BLaER1 treated with 17β-estradiol and CSF1 and Interleukin-3, amounts not matched to agents 10 nM and 100 nM (cell line): ENCODE results near the gene CXorf65.

Source experiments
- H3K27ac ChIP-seq, 11 experiments: shearing (Covaris generic); formaldehyde crosslinking; 2 replicates each; pipeline ENCODE4 v1.8.1; 2022
- H3K27me3 ChIP-seq, 11 experiments: shearing (Covaris generic); formaldehyde crosslinking; 2 replicates each; pipeline ENCODE4 v1.8.1; 2022
- H3K36me3 ChIP-seq, 11 experiments: shearing (Covaris generic); formaldehyde crosslinking; 2 replicates each; pipeline ENCODE4 v1.8.1; 2022
- H3K4me1 ChIP-seq, 10 experiments: shearing (Covaris generic); formaldehyde crosslinking; 2 replicates each; pipeline ENCODE4 v1.8.1; 2022
- H3K4me2 ChIP-seq, 11 experiments: shearing (Covaris generic); formaldehyde crosslinking; 2 replicates each; pipeline ENCODE4 v1.8.1; 2022
- H3K4me3 ChIP-seq, 10 experiments: shearing (Covaris generic); formaldehyde crosslinking; 2 replicates each; pipeline ENCODE4 v1.8.1; 2022
- H3K9ac ChIP-seq, 11 experiments: shearing (Covaris generic); formaldehyde crosslinking; 2 replicates each; pipeline ENCODE4 v1.8.1; 2022
- H3K9me3 ChIP-seq, 11 experiments: shearing (Covaris generic); formaldehyde crosslinking; replicated peaks in 1 of 11; 2 replicates each; pipeline ENCODE4 v1.8.1; 2022
- H4K20me1 ChIP-seq, 11 experiments: shearing (Covaris generic); formaldehyde crosslinking; 2 replicates each; pipeline ENCODE4 v1.8.1; 2022
- Cebpa-rat ChIP-seq, 11 experiments: shearing (Covaris generic); IDR thresholded peaks; 2 replicates each; pipeline ENCODE4 v1.8.1; 2022

Gene CXorf65

GRCh38 chrX:71095033-71095432, 11.5 kb downstream of the CXorf65 start:
- Histone ChIP-seq H3K9ac (peak overlapping the region; percentile 48 to 80 (median 74); a peak in 20 of 22 replicates), H3K27ac (peak overlapping the region in 10 of 11 experiments; percentile 36 to 71 (median 63); a peak in 15 of 22 replicates)

GRCh38 chrX:71091263-71091662, 15.3 kb downstream of the CXorf65 start:
- H3K36me3 ChIP-seq, result no peaks in the 10 kb centered on the region
- H3K4me2 ChIP-seq, result peak overlapping the region in 4 of 11 experiments; percentile 5 to 39 (median 38); a peak in 7 of 22 replicates
- peaks cover 44 to 80% (median 67%) of the 10 kb centered on the region in 11 experiments for H3K27me3 ChIP-seq
- H3K4me1 ChIP-seq, result peaks cover 0 to 18% (median 10%) of the 10 kb centered on the region in 10 experiments; a peak in 15 of 20 replicates
- H3K9me3 ChIP-seq, result no peaks in the 10 kb centered on the region
- no peak overlapping the region for H3K9ac ChIP-seq
- H3K4me3 ChIP-seq, result no peak overlapping the region
- H4K20me1 ChIP-seq, result peaks cover 0 to under 1% (median 0%) of the 10 kb centered on the region in 11 experiments; a peak in 1 of 22 replicates
- H3K27ac ChIP-seq, result no peak overlapping the region
- TF ChIP-seq Cebpa-rat (IDR thresholded peaks at IDR 0.05), result no peak

More at GRCh38 chrX:71095033-71095432, 11.5 kb downstream of the CXorf65 start:
- peak overlapping the region; percentile 58 to 82 (median 72) for H3K4me2 ChIP-seq
- peak overlapping the region; percentile 49 to 75 (median 62) for H3K4me3 ChIP-seq
- H3K9me3 ChIP-seq, result no peaks in the 10 kb centered on the region
- no peaks in the 10 kb centered on the region for H3K36me3 ChIP-seq
- peaks cover 0 to 16% (median 0%) of the 10 kb centered on the region in 11 experiments; a peak in 6 of 22 replicates for H4K20me1 ChIP-seq
- no peak for TF ChIP-seq Cebpa-rat (IDR thresholded peaks at IDR 0.05)
- H3K4me1 ChIP-seq, result peaks cover 16 to 44% (median 26%) of the 10 kb centered on the region in 10 experiments
- H3K27me3 ChIP-seq, result peaks cover 78 to 98% (median 88%) of the 10 kb centered on the region in 11 experiments

GRCh38 chrX:71085900-71086299, 20.6 kb downstream of the CXorf65 start:
- H3K36me3 ChIP-seq, result no peaks in the 10 kb centered on the region
- H3K9ac ChIP-seq, result no peak overlapping the region
- H3K9me3 ChIP-seq, result no peaks in the 10 kb centered on the region
- peaks cover 33 to 81% (median 67%) of the 10 kb centered on the region in 11 experiments for H3K27me3 ChIP-seq
- no peaks in the 10 kb centered on the region for H3K4me1 ChIP-seq
- H3K27ac ChIP-seq, result no peak overlapping the region
- TF ChIP-seq Cebpa-rat (IDR thresholded peaks at IDR 0.05), result no peak
- H3K4me3 ChIP-seq, result no peak overlapping the region
- no peak overlapping the region for H3K4me2 ChIP-seq
- H4K20me1 ChIP-seq, result no peaks in the 10 kb centered on the region

GRCh38 chrX:71082822-71083221, 23.7 kb downstream of the CXorf65 start:
- no peaks in the 10 kb centered on the region for H4K20me1 ChIP-seq
- H3K27me3 ChIP-seq, result peaks cover 41 to 92% (median 81%) of the 10 kb centered on the region in 11 experiments
- no peak for TF ChIP-seq Cebpa-rat (IDR thresholded peaks at IDR 0.05)
- no peaks in the 10 kb centered on the region for H3K36me3 ChIP-seq
- H3K4me3 ChIP-seq, result no peak overlapping the region
- H3K27ac ChIP-seq, result no peak overlapping the region
- no peak overlapping the region for H3K9ac ChIP-seq
- no peak overlapping the region for H3K4me2 ChIP-seq
- no peaks in the 10 kb centered on the region for H3K9me3 ChIP-seq
- H3K4me1 ChIP-seq, result no peaks in the 10 kb centered on the region

GRCh38 chrX:71082124-71082647, 24.4 kb downstream of the CXorf65 start:
- Histone ChIP-seq H3K4me1 (no peaks in the 10 kb centered on the region), H3K4me2 (no peak overlapping the region), H3K4me3 (no peak overlapping the region), H3K27ac (no peak overlapping the region), H3K36me3 (no peaks in the 10 kb centered on the region), H3K27me3 (peaks cover 41 to 95% (median 87%) of the 10 kb centered on the region in 11 experiments), H3K9ac (no peak overlapping the region), H3K9me3 (no peaks in the 10 kb centered on the region), H4K20me1 (no peaks in the 10 kb centered on the region)
- 0 out of 22 replicates have a peak, but pooled peaks of 1 of the 11 experiments have one; percentile 10 for TF ChIP-seq Cebpa-rat (IDR thresholded peaks at IDR 0.05)

GRCh38 chrX:71081330-71082123, 25.0 kb downstream of the CXorf65 start:
- Histone ChIP-seq H3K4me3 (no peak overlapping the region), H3K4me2 (no peak overlapping the region), H4K20me1 (no peaks in the 10 kb centered on the region), H3K9me3 (no peaks in the 10 kb centered on the region), H3K4me1 (no peaks in the 10 kb centered on the region), H3K36me3 (no peaks in the 10 kb centered on the region), H3K27me3 (peaks cover 43 to 95% (median 89%) of the 10 kb centered on the region in 11 experiments), H3K27ac (no peak overlapping the region), H3K9ac (no peak overlapping the region)
- TF ChIP-seq Cebpa-rat (IDR thresholded peaks at IDR 0.05), result no peak

GRCh38 chrX:71070531-71070930, 36.0 kb downstream of the CXorf65 start:
- no peaks in the 10 kb centered on the region for H3K9me3 ChIP-seq
- TF ChIP-seq Cebpa-rat (IDR thresholded peaks at IDR 0.05), result no peak
- no peak overlapping the region for H3K9ac ChIP-seq
- no peak overlapping the region for H3K27ac ChIP-seq
- H3K4me1 ChIP-seq, result peaks cover 0 to 12% (median 10%) of the 10 kb centered on the region in 10 experiments; a peak in 9 of 20 replicates
- H3K27me3 ChIP-seq, result peaks cover 44 to 73% (median 60%) of the 10 kb centered on the region in 11 experiments
- H3K36me3 ChIP-seq, result peaks cover 0 to 7% (median 0%) of the 10 kb centered on the region in 11 experiments; a peak in 2 of 22 replicates
- H3K4me2 ChIP-seq, result no peak overlapping the region
- no peak overlapping the region for H3K4me3 ChIP-seq
- H4K20me1 ChIP-seq, result peaks cover 0 to 8% (median 0%) of the 10 kb centered on the region in 11 experiments; a peak in 3 of 22 replicates

GRCh38 chrX:71068044-71068918, 38.3 kb downstream of the CXorf65 start, which contains the start of gene SNX12:
SNX12 (minus strand) TSS chrX:71068334; CDS start chrX:71068306, 28 bp downstream.
- peak within 1 kb of the TSS; percentile 57 to 90 (median 82); a peak in 21 of 22 replicates for H3K27ac ChIP-seq
- peaks cover 0 to 13% (median 11%) of the 10 kb centered on the region in 10 experiments; a peak in 9 of 20 replicates for H3K4me1 ChIP-seq
- peaks cover 0 to 8% (median 0%) of the 10 kb centered on the region in 11 experiments; a peak in 4 of 22 replicates for H3K36me3 ChIP-seq
- peak within 1 kb of the TSS; percentile 68 to 85 (median 82) for H3K9ac ChIP-seq
- H3K9me3 ChIP-seq, result no peaks in the 10 kb centered on the region
- peak within 1 kb of the TSS; percentile 61 to 75 (median 74) for H3K4me3 ChIP-seq
- peak within 1 kb of the TSS; percentile 64 to 85 (median 74) for H3K4me2 ChIP-seq
- peaks cover 29 to 64% (median 48%) of the 10 kb centered on the region in 11 experiments; a peak in 21 of 22 replicates for H3K27me3 ChIP-seq
- H4K20me1 ChIP-seq, result peaks cover 0 to 9% (median 5%) of the 10 kb centered on the region in 11 experiments; a peak in 8 of 22 replicates
- TF ChIP-seq Cebpa-rat (IDR thresholded peaks at IDR 0.05), result no peak
